ENCODE data around the gene APOF. TPM values are rescaled to one million over a fixed set of nuclear protein-coding genes. Genes with fewer than 3 reads are reported as not detected.
A peak's percentile ranks its signal among the peaks of the same experiment; 100 is the strongest.
"Not testable (repeated sequence)": the region's sequence is repeated elsewhere in the genome, so short reads cannot be mapped to it uniquely, and the experiment has no call there.

APOF gene, protein sequence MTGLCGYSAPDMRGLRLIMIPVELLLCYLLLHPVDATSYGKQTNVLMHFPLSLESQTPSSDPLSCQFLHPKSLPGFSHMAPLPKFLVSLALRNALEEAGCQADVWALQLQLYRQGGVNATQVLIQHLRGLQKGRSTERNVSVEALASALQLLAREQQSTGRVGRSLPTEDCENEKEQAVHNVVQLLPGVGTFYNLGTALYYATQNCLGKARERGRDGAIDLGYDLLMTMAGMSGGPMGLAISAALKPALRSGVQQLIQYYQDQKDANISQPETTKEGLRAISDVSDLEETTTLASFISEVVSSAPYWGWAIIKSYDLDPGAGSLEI
- not detected for total RNA-seq
- not detected for polyA plus RNA-seq
- 0 to 0.49 (median 0.04) reads per million in 6 experiments for total RNA-seq

DNA sequence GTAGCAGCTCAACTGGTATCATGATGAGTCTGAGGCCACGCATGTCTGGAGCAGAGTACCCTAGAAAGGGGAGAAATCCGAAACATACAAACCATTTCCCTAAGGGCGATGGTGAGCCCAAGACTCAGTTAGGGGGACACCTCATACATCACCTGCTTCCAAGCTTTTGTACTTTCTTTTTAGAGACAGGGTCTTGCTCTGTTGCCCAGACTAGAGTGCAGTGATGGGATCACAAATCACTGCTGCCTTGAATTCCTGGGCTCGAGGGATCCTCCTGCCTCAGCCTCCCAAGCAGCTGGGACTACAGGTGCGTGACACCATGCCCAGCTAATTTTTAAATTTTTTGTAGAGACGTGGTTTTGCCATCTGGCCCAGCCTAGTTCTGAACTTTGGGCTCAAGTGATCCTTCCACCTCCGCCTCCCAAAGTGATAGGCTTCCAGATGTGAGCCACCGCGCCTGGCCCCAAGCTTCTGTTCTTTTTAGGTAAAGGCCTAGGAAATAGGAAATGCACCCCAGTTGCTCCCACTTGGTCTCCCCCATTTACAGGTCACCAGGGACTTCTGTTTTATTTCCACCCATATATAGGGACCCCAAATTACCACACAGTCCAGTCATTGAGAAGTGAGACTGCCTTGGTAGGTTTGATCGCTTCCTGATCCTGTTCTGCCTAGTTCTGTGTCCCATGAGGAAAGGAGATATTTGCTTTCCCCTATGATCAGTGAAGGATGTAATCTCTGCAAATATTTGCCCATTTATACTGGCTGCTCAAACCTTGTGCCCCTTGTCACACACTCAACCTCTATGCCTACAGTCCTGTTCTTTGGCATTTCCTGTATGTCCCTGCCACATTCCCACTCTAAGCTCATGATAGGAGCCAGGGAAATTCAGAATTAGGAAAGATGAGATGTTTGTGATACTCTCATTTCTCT, at the start of gene APOF:
APOF (minus strand) TSS at position 728 of the 930 bp plus-strand sequence; CDS start at position 616, 112 bp downstream.
- ATAC-seq = no peak
- Mint-ChIP-seq H3K27ac (peak within 1 kb of the TSS in 8 of 10 donors; percentile 76 to 99 (median 96)), H3K36me3 (no peaks in the 10 kb centered on the region), H3K4me3 (peak within 1 kb of the TSS in 9 of 10 donors; percentile 93 to 99 (median 97)), H3K27me3 (peaks cover 0 to 4% (median 0%) of the 10 kb centered on the region in 5 donors), H3K4me1 (peaks cover 5 to 32% (median 31%) of the 10 kb centered on the region in 4 donors), H3K9me3 (no peaks in the 10 kb centered on the region)
- POLR2A ChIA-PET = interaction anchor here (0.6 to 5.3 kb wide), 2 partner anchors 8 to 26 kb away, joined by 4 to 182 read pairs; partner anchors contain the start of genes IL23A and PAN2
- no peak for DNase-seq

DNA sequence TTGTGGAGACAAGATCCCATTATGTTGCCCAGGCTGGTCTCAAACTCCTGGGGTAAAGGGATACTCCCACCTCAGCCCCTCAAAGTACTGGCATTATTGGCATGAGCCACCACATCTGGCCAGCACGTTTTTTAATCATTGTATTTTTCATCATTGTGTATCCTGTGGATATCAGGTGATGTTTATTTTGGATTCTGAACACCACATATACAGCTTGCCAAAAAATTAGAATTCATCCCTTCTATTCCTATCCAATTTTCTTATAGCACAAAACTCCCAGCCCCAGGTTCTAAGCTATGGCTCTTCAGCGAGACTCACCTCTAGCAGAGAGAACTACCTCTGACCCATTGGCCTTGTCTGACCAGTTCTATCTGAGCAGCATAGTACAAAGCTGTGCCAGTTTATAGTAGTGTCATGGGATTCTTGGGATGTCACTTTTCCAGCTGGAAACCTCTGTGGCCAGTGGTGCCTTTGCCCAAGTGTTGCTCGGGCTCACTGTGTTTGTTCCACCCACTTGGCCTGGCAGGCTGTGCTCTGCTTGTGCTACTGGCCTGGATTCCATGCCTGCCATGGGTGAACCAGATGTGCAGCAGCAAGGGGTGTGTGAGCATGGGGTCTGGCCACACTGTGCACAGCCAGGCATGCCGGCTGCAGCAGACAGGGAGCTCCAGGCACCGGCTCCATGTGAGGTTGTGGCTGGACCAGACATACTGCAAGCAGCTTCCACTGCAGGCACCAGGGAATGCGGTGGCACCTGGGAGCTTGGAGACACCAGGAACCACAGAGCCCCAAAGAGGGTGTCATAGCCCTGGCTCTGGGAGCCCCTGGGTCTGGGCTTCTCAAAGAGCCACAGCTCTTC, 49.4 kb upstream of the APOF start:
- Mint-ChIP-seq H3K27me3 (no peaks in the 10 kb centered on the region), H3K4me1 (no peaks in the 10 kb centered on the region), H3K4me3 (no peak overlapping the region), H3K36me3 (no peaks in the 10 kb centered on the region), H3K27ac (no peak overlapping the region), H3K9me3 (no peaks in the 10 kb centered on the region)
- POLR2A ChIA-PET = no interaction called here
- DNase-seq (no peak), ATAC-seq (no peak)

DNA sequence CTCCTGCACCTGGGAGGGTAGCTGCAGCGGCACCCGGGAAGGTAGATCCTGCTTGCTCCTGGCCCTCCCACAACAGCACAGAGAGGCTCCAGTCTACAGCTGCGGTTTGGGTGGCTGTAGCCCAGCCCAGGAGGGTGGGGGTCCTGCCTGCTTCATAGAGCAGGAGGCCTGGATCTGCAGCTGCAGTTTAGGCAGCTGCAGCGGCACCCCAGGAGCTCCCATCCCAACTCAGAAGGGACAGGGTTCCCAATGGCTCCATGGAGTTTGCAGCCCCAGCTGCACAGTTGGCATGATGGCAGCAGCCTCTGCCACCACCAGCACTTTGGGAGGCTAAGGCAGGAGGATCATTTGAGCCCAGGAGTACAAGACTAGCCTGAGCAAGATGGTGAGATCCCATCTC, 48.1 kb upstream of the APOF start:
- no peaks in the 10 kb centered on the region for H3K36me3 Mint-ChIP-seq
- DNase-seq (no peak), ATAC-seq (no peak)
- H3K4me3 Mint-ChIP-seq = no peak overlapping the region
- no peaks in the 10 kb centered on the region for H3K9me3 Mint-ChIP-seq
- H3K4me1 Mint-ChIP-seq = no peaks in the 10 kb centered on the region
- no peak overlapping the region for H3K27ac Mint-ChIP-seq
- H3K27me3 Mint-ChIP-seq = no peaks in the 10 kb centered on the region
- POLR2A ChIA-PET = no interaction called here

DNA sequence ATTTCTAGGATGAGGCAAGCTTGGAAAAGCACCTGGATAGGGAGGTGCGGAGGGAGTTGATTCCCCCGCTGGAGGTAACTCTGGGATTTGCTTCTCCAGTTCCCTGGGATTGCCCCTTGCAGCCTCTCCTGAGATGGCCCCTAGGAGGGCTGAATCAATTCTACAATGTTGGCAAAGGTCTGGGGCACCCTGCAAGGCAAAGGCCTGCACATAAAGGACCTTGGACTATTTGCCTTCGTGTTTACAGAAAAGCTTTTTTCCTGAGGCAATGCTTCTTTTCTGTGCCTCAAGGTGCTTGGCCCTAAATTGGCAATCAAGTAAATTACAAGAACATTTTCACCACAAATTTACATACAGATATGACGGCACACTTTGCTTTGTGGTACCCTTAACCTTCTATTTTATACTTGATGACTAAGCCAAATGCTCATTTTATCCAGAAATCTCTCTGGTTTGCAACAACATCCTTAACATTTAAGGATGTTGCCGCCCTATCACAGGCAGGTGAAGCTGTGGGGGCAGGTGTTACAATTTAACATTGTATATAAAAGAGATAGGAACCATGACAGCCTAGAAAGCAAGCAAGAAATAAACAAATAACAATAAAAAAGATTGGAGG, 46.3 kb upstream of the APOF start:
- Mint-ChIP-seq H3K27me3 (no peaks in the 10 kb centered on the region), H3K4me3 (no peak overlapping the region), H3K4me1 (no peaks in the 10 kb centered on the region), H3K36me3 (no peaks in the 10 kb centered on the region), H3K27ac (no peak overlapping the region), H3K9me3 (no peaks in the 10 kb centered on the region)
- DNase-seq = no peak
- POLR2A ChIA-PET = no interaction called here
- no peak for ATAC-seq

DNA sequence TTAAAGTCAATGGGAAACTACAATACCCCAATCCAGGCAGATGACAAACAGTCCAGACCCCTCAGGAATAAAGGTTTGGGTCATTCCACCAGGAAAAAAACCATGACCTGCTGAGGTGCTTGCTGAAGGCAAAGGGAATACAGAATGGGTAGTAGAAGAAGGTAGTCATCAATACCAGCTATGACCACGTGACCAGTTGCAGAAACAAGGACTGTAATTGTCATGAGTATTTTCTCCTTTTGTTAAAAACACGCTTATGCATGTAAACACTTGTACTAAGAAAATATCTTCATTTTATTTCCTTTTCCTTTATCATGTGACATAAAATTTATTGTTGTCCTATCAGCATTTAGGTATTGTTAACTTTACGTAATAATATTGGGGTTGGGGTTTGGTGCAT, 41.6 kb upstream of the APOF start:
- H3K27me3 Mint-ChIP-seq, H3K4me1 Mint-ChIP-seq, H3K27ac Mint-ChIP-seq, H3K4me3 Mint-ChIP-seq, POLR2A ChIA-PET, H3K36me3 Mint-ChIP-seq, ATAC-seq, DNase-seq: not testable (repeated sequence)
- H3K9me3 Mint-ChIP-seq = peaks cover 0 to 11% (median 7%) of the 10 kb centered on the region in 9 donors

DNA sequence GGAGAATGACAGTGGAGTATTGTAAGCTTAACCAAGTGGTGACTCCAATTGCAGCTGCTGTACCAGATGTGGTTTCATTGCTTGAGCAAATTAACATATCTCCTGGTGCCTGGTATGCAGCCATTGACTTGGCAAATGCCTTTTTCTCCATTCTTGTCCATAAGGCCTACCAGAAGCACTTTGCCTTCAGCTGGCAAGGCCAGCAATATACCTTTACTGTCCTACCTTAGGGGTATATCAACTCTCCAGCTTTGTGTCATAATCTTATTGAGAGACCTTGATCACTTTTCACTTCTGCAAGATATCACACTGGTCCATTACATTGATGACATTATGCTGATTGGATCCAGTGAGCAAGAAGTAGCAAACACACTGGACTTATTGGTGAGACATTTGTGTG, 39.0 kb upstream of the APOF start:
- H3K27ac Mint-ChIP-seq, H3K4me3 Mint-ChIP-seq, H3K27me3 Mint-ChIP-seq, DNase-seq, ATAC-seq, POLR2A ChIA-PET, H3K4me1 Mint-ChIP-seq: not testable (repeated sequence)
- Mint-ChIP-seq H3K36me3 (peaks cover 0 to 15% (median 6%) of the 10 kb centered on the region in 3 donors), H3K9me3 (peaks cover 5 to 23% (median 13%) of the 10 kb centered on the region in 9 donors)

DNA sequence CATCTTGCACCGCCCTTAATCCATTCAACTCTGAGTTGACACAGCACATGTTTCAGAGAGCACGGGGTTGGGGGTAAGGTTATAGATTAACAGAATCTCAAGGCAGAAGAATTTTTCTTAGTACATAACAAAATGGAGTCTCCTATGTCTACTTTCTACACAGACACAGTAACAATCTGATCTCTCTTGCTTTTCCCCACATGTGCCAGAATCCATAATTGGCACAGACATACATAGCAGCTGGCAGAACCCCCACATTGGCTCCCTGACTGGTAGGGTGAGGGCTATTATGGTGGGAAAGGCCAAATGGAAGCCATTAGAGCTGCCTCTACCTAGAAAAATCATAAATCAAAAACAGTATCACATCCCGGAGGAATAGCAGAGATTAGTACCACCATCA, 38.5 kb upstream of the APOF start:
- H3K27ac Mint-ChIP-seq, POLR2A ChIA-PET, H3K4me1 Mint-ChIP-seq, H3K27me3 Mint-ChIP-seq, H3K4me3 Mint-ChIP-seq, DNase-seq, ATAC-seq: not testable (repeated sequence)
- H3K9me3 Mint-ChIP-seq = peaks cover 5 to 23% (median 13%) of the 10 kb centered on the region in 9 donors
- peaks cover 0 to 15% (median 6%) of the 10 kb centered on the region in 3 donors for H3K36me3 Mint-ChIP-seq

DNA sequence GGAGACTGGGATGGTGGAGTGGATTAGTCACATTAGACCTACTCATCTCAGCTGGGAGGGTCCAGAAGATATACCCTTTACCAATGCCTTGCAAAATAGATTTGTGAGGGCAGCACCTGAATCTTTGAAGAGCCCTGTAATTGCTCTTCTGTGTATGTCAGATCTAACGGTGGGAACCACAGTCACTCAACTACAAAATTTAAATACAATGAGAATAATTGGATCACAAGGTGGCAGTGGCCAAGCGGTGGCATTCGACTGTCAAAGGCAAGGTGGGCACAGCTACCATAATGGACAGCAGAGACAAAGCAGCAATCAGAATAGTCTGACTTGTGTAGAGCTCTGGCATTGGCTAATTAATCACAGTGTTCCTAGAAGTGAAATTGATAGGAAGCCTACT, 36.8 kb upstream of the APOF start:
- DNase-seq, POLR2A ChIA-PET, H3K4me1 Mint-ChIP-seq, H3K27me3 Mint-ChIP-seq, H3K4me3 Mint-ChIP-seq, H3K27ac Mint-ChIP-seq, ATAC-seq: not testable (repeated sequence)
- peaks cover 5 to 23% (median 13%) of the 10 kb centered on the region in 9 donors for H3K9me3 Mint-ChIP-seq
- H3K36me3 Mint-ChIP-seq = peaks cover 0 to 15% (median 6%) of the 10 kb centered on the region in 3 donors

DNA sequence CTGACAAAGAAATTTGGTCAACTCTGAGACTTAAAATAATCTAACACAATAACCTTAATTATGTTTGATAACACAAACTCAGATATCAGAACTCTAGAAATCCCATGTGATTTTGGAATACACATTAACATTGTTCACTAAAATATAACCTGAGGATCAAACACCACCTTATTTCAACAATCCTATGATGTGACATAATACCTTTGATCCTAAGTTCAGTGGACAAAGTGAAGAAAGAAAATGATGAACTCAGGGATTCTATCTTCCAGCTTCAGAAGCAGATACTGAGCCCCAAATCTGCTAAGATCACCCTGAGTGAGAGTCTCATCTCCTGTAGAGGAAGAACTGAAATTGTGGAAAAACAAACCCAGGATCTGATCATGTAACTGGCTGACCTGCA, 35.7 kb upstream of the APOF start:
- POLR2A ChIA-PET = interaction anchor here (1.0 kb wide), 1 partner anchor 25 kb away, joined by 3 read pairs; no protein-coding TSS in a partner anchor
- Mint-ChIP-seq H3K27me3 (no peaks in the 10 kb centered on the region), H3K4me1 (no peaks in the 10 kb centered on the region), H3K36me3 (peaks cover 0 to 15% (median 6%) of the 10 kb centered on the region in 3 donors), H3K4me3 (no peak overlapping the region), H3K27ac (no peak overlapping the region), H3K9me3 (peaks cover 5 to 23% (median 13%) of the 10 kb centered on the region in 9 donors)
- ATAC-seq (no peak), DNase-seq (no peak)

DNA sequence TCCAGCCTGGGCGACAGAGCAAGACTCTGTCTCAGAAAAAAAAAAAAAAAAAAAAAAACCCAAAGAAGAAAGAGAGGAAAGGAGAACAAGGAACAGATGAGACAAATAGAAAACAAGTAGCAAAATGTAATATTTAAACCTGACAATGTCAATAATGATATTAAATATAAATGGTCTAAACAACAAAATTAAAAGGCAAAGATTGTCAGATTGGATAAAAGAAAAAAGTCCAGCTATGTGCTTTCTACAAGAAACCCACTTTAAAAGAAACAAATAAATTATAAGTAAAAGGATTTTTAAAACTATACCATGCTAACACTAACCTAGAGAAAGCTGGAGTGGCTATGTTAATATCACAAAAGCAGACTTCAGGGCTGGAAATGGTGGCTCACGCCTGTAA, 29.7 kb upstream of the APOF start:
- peaks cover 0 to 1% (median 0%) of the 10 kb centered on the region in 9 donors for H3K9me3 Mint-ChIP-seq
- H3K27me3 Mint-ChIP-seq = no peaks in the 10 kb centered on the region
- no peaks in the 10 kb centered on the region for H3K4me1 Mint-ChIP-seq
- POLR2A ChIA-PET = interaction anchor here (0.7 kb wide), 1 partner anchor 590 kb away, joined by 5 read pairs; no protein-coding TSS in a partner anchor
- H3K27ac Mint-ChIP-seq = no peak overlapping the region
- H3K36me3 Mint-ChIP-seq = no peaks in the 10 kb centered on the region
- no peak for DNase-seq
- H3K4me3 Mint-ChIP-seq = no peak overlapping the region
- ATAC-seq = no peak

DNA sequence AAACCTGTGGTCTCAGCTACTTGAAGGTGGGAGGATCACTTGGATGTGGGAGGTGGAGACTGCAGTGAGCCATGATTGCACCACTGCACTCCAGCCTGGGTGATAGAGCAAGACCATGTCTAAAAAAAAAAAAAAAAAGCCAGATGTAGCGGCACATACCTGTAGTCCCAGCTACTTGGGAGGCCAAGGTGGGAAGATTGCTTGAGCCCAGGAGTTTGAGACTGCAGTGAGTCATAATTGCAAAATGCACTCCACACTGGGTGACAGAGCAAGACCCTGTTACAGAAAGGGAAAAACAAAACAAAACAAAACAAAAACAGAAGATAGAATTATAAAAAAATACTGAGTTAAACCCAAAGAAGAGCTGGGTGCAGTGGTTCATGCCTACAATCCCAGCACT, 29.1 kb upstream of the APOF start:
- Mint-ChIP-seq H3K4me3 (no peak overlapping the region), H3K36me3 (no peaks in the 10 kb centered on the region), H3K9me3 (peaks cover 0 to 1% (median 0%) of the 10 kb centered on the region in 9 donors), H3K27ac (no peak overlapping the region), H3K4me1 (no peaks in the 10 kb centered on the region), H3K27me3 (no peaks in the 10 kb centered on the region)
- POLR2A ChIA-PET = interaction anchor here (0.7 kb wide), 1 partner anchor 590 kb away, joined by 5 read pairs; no protein-coding TSS in a partner anchor
- ATAC-seq = no peak
- no peak for DNase-seq

DNA sequence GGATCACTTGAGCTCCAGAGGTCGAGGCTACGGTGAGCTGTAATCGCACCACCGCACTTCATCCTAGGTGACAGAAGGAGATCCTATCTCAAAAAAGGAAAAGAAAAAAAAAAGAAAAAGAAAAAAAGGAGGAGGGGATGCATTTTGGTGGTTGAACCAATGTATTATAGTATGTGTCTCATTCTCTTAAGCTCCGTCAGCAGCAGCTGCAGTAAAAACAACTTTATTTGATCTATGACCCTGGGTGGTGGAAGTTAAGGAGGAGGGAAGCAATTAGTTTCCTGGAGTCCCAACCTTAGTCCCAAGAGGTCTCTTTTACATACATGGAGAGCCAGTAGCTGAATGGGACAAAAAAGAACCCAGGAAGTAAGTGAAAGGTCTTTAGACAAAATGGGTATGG, 26.8 kb upstream of the APOF start:
- H3K27ac Mint-ChIP-seq = peak overlapping the region in 1 of 10 donors; percentile 59

More for the DNA sequence above, 26.8 kb upstream of the APOF start:
- Mint-ChIP-seq H3K4me1 (no peaks in the 10 kb centered on the region), H3K9me3 (peaks cover 0 to 1% (median 0%) of the 10 kb centered on the region in 9 donors), H3K36me3 (no peaks in the 10 kb centered on the region), H3K4me3 (no peak overlapping the region), H3K27me3 (no peaks in the 10 kb centered on the region)
- ATAC-seq (no peak), DNase-seq (no peak)
- POLR2A ChIA-PET = interaction anchor here (0.7 kb wide), 1 partner anchor 544 kb away, joined by 3 read pairs; no protein-coding TSS in a partner anchor
